Measurements from ENCODE around the gene PFDN2. TPM values are rescaled to one million over a fixed set of nuclear protein-coding genes. Genes with fewer than 3 reads are reported as not detected.

PFDN2 gene, protein sequence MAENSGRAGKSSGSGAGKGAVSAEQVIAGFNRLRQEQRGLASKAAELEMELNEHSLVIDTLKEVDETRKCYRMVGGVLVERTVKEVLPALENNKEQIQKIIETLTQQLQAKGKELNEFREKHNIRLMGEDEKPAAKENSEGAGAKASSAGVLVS
- 62.8 TPM for total RNA-seq
- long read RNA-seq, transcript PFDN2-201 (4 exons, 677 nt), result major isoform, 30 of 31 reads
- long read RNA-seq, partial matches to known transcripts, result 0 of 31 reads
- long read RNA-seq, other reads (novel, unspliced or antisense), result 0 of 31 reads

DNA sequence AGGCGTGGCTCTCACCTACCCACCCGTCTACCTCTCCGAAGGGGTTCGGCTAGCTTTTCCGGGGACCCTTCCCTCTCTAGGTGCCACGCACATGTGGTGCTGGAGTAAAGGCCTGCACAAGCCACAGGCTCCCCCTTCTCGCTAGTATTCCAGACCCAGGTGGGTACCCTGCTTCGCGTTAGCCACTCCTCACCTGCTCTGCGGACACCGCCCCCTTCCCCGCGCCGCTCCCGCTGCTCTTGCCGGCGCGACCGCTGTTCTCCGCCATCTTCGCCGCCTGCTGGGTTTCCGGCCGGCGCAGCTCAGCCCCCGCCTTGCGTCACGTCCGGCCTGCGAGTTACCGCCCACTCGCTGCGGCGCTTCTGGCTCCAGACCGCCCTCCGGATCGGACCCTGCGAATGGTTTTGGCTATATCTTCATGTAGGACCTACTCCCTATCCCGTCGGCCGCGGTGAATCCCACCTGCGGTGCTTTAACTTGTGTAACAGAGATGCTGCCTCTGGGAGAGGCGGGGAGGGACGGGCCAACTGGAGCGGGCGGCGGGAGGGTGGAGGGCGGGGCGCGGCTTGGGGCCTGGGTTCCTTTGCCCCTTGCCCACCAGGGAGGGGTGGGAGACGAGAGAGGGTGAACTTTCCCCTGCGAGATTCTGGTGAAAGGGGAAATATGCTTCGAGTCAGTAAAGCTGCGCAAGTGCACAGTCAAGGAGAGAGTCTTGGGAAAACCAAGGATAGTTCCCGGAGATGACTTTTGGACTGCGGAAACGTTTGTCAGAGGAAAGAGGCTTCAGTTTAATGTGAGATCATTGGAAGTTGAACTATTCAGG lies at the start of gene PFDN2, which contains the start of gene NIT1:
TSS of gene PFDN2 (minus strand) at position 279 of the 823 bp plus-strand sequence. CDS start at position 268, 11 bp downstream.
TSS of gene NIT1 (plus strand) at position 347 of the 823 bp plus-strand sequence. CDS start at position 419, 72 bp downstream.
- DNase-seq (ENCODE audit: missing footprints) (peak; percentile 94), ATAC-seq (peak; percentile 89)
- intact Hi-C loops (cut with DNase I), result loop anchor here (1.0 to 5.0 kb wide), 2 partner anchors 14 to 76 kb away; partner anchors contain the start of gene DEDD

DNA sequence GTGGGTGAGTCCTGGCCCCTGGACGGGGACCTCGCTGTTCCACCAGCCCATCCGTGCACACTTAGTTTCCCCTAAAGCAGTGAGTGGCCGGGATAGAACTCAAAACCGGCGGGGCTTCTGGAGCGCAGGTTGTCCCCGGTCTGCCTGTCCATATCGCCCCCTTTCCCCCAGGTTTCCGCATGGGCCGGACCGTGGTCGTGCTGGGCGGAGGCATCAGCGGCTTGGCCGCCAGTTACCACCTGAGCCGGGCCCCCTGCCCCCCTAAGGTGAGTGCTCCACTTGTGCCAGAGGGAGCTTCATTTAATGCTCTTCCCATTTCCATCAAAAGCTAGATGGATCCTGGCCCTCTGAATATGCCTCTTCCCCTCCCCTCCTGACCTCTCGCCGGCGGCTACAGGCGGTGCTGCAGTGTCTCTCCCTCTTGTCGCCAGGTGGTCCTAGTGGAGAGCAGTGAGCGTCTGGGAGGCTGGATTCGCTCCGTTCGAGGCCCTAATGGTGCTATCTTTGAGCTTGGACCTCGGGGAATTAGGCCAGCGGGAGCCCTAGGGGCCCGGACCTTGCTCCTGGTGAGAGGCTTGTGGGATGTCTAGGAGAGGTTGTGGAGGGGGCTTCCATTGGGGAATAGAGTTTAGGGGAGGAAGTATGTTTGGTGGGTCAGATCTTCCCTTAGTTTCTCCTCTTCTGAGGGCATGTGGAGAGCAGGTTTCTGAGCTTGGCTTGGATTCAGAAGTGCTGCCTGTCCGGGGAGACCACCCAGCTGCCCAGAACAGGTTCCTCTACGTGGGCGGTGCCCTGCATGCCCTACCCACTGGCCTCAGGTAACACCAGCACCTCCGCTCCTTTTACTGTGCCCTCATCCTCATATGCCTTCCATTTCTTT lies 49.1 kb upstream of the PFDN2 start:
- intact Hi-C loops (cut with DNase I), result no loop called here
- ATAC-seq, result no peak
- peak; percentile 70 for DNase-seq (ENCODE audit: missing footprints)

DNA sequence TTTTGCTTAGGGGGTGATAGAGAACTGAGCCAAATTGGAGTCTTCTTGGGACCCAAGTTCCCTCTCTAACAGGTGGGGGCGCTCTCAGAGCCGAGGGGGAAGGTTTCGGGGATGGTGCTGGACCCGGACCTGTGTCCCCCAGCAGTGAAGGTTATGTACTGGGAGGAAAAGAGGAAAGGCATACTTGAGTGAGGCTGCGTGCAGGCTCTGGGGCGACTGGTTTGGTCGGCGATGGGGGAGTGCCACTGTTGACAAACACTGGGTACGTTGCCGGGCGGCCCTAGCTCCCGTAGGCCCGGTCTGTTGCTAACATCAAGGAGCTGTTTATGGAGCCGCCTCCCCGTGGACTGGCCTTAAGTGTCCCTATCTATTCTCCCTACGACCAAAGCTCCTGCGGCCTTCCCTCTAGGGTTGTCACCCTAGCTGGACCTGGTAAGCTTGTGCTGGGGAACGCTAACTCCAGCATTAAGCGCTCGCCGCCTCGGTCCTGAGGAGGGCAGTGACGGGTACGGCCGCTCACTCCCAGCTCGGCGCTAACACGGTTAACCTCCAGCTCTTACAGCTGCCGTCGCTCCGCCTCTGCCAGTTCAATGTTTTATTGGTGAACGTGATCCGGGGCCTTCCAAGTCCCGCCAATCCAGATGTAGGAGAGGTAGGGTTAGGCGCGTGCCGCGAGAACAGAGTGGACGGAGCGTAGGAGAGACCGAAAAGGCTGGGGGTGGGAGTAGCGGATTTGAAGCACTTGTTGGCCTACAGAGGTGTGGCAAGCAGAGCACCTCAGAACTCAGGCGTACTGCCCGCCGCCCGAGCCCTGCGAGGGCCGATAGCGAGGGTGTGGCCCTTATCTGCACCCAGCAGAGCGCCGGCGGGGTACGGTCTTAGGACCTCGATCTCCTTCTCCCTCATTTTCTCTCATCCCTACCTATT lies 48.2 kb upstream of the PFDN2 start, which contains the start of gene PPOX:
TSS of gene PPOX (plus strand) at position 685 of the 927 bp plus-strand sequence. CDS start 422 bp downstream, outside the sequence.
- ATAC-seq (peak; percentile 96), DNase-seq (ENCODE audit: missing footprints) (peak; percentile 99)
- intact Hi-C loops (cut with DNase I), result no loop called here

DNA sequence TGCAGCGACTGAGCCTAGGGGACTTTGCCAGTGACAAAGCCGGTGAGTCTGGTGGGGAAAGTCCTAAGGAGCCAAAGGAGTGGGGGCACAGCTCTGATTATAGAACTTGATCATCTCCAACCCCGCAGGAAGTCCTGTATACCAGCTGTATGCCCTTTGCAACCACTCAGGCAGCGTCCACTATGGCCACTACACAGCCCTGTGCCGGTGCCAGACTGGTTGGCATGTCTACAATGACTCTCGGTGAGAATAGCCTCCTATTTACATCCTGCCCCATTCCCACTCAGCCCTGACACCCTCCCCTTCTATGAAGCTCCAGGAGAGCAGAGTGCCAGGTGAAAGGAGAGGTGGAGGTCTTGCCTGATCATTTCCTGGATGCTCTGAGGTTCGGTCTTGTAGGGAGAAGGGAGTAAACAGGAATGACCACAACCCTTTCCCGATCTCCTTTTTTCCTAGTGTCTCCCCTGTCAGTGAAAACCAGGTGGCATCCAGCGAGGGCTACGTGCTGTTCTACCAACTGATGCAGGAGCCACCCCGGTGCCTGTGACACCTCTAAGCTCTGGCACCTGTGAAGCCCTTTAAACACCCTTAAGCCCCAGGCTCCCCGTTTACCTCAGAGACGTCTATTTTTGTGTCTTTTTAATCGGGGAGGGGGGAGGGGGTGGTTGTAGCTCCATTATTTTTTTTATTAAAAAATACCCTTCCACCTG lies 47.2 kb upstream of the PFDN2 start:
- ATAC-seq, result no peak
- DNase-seq (ENCODE audit: missing footprints), result no peak
- intact Hi-C loops (cut with DNase I), result no loop called here

DNA sequence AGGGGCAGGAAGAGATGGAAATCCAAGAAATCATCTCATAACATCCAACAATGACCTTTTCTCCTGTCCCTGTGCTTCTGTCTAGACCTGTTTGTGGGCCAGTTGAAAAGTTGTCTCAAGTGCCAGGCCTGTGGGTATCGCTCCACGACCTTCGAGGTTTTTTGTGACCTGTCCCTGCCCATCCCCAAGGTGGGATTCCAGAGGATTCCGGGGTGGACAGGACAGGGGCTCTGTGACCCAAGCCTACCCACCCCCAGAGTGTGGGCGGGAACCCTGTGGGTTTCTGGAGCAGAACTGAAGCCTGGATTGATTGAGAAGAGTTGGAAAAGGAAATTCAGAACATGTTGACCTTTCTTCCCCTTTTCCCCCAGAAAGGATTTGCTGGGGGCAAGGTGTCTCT lies 46.0 kb upstream of the PFDN2 start:
- no peak for ATAC-seq
- DNase-seq (ENCODE audit: missing footprints), result no peak
- intact Hi-C loops (cut with DNase I), result no loop called here

DNA sequence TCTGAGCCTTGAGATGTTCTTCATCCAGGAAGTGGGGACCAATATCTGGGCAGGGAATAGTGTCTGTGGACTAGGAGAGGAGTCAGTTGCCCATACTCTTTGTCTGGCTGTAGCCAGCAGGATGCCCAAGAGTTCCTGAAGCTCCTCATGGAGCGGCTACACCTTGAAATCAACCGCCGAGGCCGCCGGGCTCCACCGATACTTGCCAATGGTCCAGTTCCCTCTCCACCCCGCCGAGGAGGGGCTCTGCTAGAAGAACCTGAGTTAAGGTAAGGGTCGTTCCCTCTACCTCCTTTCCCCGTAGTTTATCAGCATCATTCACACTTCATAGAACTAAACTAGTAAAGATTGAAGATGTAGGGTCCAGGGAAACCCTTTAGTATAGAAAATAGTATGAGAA lies 45.0 kb upstream of the PFDN2 start:
- ATAC-seq, result no peak
- DNase-seq (ENCODE audit: missing footprints), result no peak
- intact Hi-C loops (cut with DNase I), result no loop called here

DNA sequence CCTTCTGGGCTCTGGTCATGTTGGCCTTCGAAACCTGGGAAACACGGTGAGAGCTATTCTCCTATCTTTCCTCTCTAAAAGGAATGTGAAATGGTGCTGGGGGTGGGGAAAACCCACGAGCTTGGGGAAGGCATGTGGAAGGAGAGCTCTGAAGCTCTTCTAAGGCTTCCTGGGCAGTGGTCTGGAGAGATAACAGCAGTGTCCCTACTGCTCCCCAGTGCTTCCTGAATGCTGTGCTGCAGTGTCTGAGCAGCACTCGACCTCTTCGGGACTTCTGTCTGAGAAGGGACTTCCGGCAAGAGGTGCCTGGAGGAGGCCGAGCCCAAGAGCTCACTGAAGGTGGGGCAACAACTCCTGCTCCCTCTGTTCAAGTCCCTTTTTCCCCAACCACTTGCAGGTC lies 44.2 kb upstream of the PFDN2 start:
- ATAC-seq (no peak), DNase-seq (ENCODE audit: missing footprints) (no peak)
- intact Hi-C loops (cut with DNase I), result no loop called here

DNA sequence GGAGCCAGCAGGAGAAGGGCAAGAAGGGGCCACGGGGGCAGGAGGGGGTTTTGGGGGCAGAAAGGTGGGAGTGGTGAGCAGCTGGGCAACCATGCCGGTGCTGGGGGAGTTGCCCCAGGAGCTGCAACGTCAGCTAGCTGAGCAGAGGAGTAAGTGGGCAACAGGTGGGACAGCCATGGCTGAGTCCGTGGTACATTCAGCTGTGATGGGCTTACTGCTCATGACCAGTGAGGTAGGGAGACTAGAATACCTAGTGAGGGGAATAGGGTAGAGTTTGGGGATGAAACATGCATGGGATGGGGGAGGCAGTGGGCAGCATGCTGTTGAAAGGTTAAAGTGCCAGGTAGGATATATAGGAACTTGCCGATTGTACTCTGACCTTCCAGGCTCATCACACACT lies 43.8 kb upstream of the PFDN2 start:
- no peak for ATAC-seq
- no peak for DNase-seq (ENCODE audit: missing footprints)
- intact Hi-C loops (cut with DNase I), result no loop called here

DNA sequence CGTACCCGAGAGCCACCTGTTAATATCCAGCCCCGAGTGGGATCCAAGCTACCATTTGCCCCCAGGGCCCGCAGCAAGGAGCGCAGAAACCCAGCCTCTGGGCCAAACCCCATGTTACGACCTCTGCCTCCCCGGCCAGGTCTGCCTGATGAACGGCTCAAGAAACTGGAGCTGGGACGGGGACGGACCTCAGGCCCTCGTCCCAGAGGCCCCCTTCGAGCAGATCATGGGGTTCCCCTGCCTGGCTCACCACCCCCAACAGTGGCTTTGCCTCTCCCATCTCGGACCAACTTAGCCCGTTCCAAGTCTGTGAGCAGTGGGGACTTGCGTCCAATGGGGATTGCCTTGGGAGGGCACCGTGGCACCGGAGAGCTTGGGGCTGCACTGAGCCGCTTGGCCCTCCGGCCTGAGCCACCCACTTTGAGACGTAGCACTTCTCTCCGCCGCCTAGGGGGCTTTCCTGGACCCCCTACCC lies 42.9 kb upstream of the PFDN2 start:
- intact Hi-C loops (cut with DNase I), result no loop called here
- DNase-seq (ENCODE audit: missing footprints), result no peak
- ATAC-seq, result no peak

DNA sequence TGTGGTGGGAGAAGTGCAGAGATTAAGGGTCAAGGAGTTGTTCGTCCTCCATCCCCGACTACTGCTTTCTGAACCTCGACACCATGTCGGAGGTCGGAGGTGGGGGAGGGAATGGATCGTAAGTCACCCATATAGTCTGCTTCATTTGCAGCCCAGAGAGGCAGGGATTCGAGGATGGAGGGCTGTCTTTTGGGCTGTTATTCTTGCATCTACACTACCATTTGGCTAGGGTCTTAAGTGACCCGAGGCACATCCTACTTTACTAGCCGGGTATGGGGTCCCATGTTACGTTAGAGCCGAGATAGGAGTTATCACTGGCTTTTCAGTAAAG lies 42.0 kb upstream of the PFDN2 start:
- no peak for ATAC-seq
- intact Hi-C loops (cut with DNase I), result no loop called here
- DNase-seq (ENCODE audit: missing footprints), result no peak

DNA sequence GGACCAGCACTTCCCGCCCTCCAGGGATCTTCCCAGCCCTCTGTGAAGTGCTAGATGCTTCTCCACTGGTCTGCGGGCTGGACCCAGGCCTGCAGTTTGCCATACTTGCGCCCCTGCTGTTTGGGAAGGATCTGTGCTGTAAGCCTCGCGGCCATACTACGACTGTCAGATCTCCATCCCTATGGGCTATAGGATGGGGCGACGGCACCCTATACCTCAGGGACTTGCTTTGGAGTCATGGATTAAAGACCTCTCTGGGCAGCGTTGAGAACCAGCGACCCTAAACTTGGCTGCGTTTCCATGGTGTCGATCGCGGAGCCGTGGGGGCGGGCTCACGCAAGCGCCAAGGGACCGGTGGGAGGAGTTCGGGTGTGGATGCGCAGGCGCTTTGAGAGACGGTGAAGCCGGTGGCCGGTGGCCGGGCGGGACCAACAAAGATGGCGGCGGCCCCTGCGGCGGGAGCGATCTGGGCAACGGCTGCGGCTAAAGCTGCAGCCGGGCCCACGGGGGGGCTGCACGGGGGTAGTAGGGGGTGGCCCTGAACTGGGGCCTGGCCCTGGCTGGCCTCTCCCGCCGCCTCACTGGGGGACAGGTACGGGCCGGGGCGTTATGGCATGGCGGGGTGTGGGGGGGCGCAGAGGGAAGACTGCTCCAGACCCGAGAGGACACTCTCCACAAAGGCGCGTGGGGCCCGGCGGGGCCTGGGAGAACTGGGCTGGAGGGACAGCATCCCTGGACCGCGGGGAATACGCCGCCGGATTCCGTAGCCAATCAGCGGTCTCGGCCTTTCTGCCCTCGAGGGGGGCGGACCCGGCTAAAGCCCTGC lies 41.5 kb upstream of the PFDN2 start, which contains the start of gene USP21:
TSS of gene USP21 (plus strand) at position 414 of the 826 bp plus-strand sequence. CDS start 1,141 bp downstream, outside the sequence.
- ATAC-seq (peak; percentile 94), DNase-seq (ENCODE audit: missing footprints) (peak; percentile 97)
- intact Hi-C loops (cut with DNase I), result no loop called here

DNA sequence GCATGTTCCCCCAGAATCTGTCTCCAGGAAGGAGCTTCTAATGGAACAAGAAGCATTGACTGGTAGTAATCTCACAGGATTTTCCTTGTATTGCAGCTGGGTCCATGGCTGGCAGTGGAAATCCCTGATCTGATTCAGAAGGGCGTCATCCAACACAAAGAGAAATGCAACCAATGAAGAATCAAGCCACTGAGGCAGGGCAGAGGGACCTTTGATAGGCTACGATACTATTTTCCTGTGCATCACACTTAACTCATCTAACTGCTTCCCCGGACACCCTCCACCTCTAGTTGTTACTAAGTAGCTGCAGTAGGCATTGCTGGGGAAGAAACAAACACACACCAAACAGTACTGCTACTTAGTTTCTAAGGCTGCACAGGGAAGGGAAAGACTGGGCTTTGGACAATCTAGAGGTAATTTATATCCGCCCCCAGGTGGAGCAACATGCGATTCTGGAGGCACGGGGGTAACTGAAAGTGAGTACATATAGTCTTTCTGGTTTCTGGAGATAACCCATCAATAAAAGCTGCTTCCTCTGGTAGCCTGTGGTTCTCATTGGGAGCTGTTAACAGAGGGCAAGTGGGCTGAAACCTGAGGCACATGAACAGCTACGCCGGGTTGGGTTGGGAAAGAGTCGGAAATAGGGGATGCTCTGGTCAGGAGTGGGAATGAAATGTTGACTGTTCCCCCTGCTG lies 40.6 kb upstream of the PFDN2 start:
- intact Hi-C loops (cut with DNase I), result no loop called here
- ATAC-seq (no peak), DNase-seq (ENCODE audit: missing footprints) (no peak)

DNA sequence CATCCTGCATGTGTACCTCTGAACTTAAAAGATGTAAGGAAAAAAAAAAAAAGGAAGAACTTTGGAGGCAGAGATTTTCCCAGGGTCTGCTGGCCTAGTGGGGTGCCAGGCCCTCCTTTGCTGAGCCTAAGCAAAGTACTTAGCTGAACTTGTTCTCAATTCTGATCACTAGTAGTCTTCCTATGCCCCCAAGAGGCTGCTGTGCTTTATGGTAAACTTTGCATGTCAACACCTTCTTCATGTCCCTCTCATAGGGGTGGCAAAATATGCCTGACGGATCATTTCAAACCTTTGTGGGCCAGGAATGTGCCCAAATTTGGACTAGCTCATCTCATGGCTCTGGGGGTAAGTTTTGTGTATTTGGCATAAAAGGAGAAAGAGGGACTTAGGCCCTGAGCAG lies 40.0 kb upstream of the PFDN2 start:
- DNase-seq (ENCODE audit: missing footprints), result no peak
- ATAC-seq, result no peak
- intact Hi-C loops (cut with DNase I), result no loop called here

DNA sequence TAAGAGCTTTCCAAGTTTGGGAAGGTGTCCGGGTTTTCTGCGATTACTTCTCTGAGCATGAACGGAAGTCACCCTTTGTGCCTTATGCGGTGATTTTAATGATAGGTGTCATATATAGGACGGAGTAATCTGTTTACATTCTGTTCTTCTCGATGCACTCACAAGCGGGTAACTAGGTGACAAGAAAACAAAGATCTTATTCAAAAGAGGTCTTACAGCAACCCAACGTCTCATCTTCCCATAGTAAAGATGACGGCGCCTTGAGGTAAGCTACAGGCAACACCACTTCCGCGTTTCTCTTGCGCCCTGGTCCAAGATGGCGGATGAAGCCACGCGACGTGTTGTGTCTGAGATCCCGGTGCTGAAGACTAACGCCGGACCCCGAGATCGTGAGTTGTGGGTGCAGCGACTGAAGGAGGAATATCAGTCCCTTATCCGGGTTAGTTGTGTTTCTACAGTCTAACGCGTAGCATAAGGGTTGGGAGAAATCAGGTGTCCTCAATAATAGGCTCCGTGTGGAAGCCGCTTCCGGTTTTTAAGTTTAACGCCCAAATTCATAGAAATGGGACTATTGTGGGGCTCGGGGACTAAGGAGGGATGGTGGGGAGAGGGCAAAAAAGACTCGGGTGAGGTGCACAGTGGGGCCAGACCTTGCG lies 36.0 kb upstream of the PFDN2 start, which contains the start of gene UFC1:
TSS of gene UFC1 (plus strand) at position 297 of the 656 bp plus-strand sequence. CDS start at position 317, 20 bp downstream.
- intact Hi-C loops (cut with DNase I), result loop anchor here (2.0 kb wide), 1 partner anchor 21 kb away; the partner anchor contains the start of gene DEDD
- ATAC-seq (peak; percentile 92), DNase-seq (ENCODE audit: missing footprints) (peak; percentile 92)

DNA sequence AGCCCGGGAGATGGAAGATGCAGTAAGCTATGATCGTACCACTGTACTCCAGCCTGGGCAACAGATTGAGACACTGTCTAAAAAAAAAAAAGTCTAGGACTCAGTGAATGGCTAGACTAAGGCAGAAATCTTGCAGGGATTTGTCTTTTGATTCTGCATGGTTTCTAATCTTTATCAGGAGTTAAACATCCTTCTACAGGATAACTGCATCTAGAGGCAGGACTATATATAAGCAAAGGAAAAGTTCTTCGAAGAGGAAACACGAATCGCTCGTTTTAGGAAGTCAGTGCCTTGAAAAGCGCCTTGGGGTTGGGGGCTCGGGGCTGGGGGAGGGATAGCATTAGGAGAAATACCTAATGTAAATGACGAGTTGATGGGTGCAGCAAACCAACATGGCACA lies 35.3 kb upstream of the PFDN2 start:
- DNase-seq (ENCODE audit: missing footprints), result no peak
- ATAC-seq, result no peak
- intact Hi-C loops (cut with DNase I), result loop anchor here (2.0 kb wide), 1 partner anchor 20 kb away; the partner anchor contains the start of gene DEDD

Measured in Right ventricle myocardium inferior (tissue), 1 donor.